Erythroblast (primary cell): Measurements from ENCODE around the gene DRD4.

Experiments used
- DNase-seq, 2 experiments: peaks; one replicate each; lab custom pipeline; 2025; lab: John Stamatoyannopoulos, UW
- GATA1 ChIP-seq: IDR thresholded peaks from 2 replicates; pipeline ENCODE4 v1.6.1; 2011; ENCODE audit warnings: low read depth, mild to moderate bottlenecking, control low read depth, low read length, moderate library complexity
- POLR2A ChIP-seq: IDR thresholded peaks from 2 replicates; pipeline ENCODE4 v1.6.1; 2011; ENCODE audit warnings: mild to moderate bottlenecking, low read length

DRD4 gene

DNA sequence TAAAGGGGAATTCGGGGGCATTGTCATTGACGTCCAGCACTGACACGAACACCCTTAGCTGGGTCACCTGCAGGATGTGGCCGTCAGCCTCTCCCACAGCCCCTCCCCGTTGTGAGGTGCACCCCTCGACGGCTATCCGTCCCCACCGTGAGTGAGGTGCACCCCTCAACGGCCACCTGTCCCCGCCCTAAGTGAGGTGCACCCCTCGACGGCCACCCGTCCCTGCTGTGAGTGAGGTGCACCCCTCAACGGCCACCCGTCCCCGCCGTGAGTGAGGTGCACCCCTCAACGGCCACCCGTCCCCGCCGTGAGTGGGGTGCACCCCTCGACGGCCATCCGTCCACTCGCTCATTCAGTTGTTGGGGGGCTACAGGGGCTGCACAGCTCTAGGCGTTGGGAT, 15.2 kb upstream of the DRD4 start:
- DNase-seq, result no peak
- no peak for TF ChIP-seq POLR2A
- no peak for TF ChIP-seq GATA1

DNA sequence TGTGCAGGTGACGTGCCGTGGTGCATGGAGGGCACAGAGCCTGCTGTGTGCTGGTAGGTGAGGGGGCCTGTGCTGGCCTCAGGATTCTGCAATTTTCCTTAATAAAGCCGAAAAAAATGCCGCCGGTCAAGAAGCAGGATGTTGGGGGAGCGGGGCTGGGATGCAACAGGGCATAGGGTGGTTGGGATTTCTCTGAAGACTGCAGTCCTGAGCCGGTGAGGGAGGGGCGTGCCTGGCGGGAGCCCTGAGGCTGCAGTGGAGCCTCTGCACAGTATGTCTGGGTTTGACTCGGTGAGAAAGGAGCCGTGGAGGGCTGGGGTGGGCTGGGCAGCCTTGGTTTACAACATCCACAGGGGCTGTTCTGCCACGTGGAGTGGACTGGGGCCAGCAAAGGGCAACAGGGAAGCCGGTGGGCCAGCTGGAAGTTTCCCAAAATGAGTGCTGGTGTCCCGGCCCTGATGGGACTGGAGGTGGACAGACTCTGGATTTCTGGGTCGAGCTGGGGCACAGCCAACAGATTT, 13.7 kb upstream of the DRD4 start:
- DNase-seq, result no peak
- TF ChIP-seq POLR2A, result no peak

DNA sequence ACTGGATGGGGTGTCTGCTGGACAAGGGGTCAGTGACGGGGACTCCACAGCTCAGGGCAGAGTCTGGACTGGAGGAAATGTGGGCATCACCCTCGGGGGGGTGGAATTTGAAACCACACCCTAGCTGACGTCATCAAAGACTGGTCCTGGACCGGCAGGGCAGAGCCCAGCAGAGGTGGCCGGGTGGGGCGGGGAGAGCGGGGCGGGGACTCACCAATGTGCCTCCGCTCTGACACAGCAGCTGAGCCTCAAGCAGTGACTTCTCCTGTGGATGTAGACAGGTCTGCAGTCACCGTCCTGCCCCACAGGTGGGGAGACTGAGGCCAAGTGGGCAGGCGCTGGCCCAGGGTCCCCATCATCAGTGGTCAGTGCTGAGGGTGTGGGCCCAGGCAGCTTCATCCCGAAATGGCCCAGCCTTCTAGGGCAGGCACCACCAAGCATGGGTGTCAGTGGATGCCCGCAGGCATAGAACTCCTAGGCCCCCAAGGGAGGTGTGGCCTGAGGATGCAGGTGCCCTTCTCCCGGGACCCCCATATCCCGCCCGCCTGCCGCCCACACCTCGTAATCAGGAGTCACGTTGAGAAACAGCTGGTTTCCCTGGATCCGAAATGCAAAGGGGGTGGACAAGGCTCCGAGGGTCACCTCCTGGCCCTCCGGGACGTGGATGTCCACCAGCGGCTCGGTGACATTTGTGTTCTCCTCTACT, 12.9 kb upstream of the DRD4 start:
- DNase-seq, result peak; percentile 37 to 63
- TF ChIP-seq GATA1 (no peak), POLR2A (no peak)

DNA sequence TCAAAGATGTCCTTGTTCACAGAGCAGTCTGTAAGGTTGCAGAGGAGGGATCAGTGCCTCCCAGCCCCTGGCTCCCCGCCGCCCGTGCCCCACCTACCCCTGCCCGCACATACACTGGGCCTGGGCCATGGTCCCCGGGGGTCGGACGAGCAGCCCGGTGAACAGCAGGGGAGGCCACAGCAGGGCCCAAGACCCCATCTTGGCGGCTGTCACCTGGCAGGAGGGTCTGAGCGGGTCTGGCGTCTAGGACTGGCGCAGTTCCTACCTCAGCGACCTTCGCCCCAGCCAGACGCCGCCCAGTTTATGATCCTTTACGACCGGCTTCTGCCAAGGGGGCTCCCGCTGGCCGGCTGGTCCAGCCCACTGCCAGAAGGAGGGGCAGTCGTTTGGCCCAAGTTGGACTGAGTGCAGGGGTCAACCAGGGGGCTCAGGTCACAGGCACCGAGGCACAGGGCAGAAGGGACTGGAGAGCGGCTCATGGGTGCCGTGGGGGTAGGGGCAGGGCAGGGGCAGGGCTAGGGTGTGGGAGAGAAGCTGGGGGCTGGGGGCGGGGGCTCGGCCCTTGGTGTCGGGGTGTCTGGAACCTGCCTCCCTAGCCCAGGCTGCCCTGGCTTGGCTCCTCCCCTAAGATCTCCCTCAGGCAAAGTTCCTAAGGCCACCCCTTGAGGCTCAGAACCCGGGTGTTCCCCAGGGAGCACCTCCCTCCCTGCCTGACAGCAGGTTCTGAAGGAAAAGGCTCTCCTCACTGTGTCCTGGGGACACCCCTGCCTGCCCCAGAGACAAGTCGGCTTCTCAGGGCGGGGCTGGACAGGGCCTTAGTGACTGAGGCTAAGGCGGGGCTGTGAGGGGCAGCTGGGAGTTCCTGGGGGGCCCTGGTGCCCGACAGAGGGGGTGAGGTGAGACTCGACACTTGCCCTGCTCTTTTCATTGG, 12.1 kb upstream of the DRD4 start, which contains the start of gene CDHR5:
Gene CDHR5 (minus strand): TSS at position 251 of the 931 bp plus-strand sequence. CDS start 53 bp downstream, at position 198.
- DNase-seq, result peak in 1 of 2 experiments; percentile 22
- TF ChIP-seq POLR2A (no peak), GATA1 (no peak)

DNA sequence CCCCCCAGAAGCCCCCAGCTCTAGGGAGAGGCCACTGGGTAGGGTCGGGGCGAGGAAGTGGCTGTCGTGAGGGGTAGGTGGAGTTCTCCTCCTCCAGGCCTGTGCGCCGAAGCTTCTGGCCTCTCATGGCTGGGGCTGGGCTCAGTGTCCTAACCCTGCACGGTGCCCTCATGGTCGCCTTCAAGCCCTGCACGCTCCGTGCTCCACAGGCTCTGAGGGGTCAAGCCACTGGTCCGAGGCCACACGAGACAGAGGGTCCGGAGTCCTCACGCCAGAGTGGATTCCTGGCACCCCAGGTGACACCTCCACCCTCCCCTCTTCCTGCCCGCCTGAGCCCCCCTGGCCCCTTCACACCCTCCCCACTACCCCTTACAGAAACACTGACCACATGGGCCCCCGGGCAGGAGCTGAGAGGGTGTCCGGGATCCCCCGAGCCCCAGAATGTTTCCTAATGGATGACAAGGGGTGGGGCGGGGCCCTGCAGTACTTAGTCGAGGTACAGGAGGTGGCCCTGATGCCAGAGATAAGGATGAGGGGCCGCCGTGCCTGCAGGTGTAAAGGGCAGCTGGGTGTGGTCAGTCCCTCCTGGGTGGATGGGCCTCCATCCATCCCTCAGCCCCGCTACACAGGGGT, 11.3 kb upstream of the DRD4 start:
- DNase-seq, result no peak
- no peak for TF ChIP-seq GATA1
- no peak for TF ChIP-seq POLR2A

DNA sequence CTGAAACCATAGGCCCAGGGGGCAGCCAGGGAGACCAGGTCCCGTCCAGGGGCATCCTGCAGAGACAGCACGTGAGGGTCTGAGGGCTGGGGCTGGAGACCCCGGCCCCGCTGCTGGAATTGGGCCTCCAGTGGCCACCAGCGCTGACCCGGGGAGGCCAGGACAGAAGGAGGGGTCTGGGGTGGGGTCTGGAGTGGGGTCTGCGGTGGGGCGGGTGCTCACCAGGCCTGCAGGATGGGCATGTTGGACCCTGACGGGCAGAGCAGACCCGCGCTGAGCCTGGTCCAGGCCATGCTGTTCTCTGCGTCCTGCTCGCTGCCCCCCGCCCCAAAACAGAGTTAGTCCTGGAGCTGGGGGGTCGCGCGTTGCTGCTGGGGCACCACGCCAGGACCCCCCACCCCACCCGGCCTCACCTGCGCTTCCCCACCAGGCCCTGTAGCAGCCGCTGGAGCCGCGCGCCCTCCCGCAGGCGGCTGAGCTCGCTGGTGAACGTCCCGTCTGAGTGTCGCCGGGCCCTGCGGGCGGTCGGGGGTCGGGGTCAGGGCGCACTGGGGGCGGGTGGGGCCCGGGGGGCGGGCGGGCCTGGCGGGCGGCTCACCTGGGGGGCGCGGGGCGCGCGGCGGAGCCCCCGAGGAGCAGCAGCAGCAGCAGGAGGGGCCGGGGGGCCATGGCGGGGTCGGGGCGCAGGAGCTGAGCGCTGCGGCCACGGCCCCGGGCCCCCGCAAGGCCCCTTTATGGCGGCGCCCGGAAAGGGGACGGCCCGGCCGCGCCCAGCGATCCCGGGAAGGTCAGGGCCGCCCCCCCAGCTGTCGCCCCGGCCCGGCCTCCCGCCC, 10.4 kb upstream of the DRD4 start, which contains the start of gene SCT:
Gene SCT (minus strand): TSS at position 707 of the 833 bp plus-strand sequence. CDS start 38 bp downstream, at position 669.
- no peak for DNase-seq

DNA sequence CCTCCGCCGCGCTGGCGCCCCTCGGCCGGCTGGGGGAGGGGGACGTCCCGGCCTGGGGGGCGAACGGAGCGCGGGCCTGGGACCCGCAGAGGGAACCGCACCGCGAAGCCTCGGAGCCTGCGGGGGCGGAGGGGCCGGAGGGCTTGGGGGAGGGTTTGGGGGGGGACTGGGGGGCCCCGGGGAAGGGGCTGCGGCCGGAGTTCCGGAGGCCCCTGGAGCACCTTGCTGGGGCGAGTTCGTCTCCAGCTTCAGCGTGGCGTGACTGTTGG, 9.8 kb upstream of the DRD4 start:
- TF ChIP-seq GATA1 (no peak), POLR2A (no peak)
- no peak for DNase-seq

More for the DNA sequence above, 10.4 kb upstream of the DRD4 start, which contains the start of gene SCT:
- no peak for TF ChIP-seq GATA1
- TF ChIP-seq POLR2A, result no peak

DNA sequence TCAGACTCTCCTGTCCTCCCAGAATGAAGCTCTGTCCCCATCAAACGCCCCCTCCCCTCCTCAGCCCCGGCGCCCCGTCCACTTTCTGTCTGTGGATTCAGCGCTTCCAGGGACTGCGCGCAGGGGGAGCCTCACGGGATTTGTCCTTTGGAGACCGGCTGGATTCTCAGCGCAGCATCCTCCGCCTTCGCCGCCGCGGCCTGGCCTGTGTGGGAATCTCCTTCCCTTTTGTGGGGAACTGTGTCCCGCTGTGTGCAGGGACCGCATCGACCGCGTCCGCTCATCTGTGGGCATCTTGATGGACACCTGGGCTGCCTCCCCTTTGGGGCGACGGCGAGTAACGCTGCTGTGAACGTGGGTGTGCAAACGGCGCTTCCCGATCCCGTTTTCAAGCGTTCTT, 9.0 kb upstream of the DRD4 start:
- TF ChIP-seq GATA1 (no peak), POLR2A (no peak)
- DNase-seq, result no peak

DNA sequence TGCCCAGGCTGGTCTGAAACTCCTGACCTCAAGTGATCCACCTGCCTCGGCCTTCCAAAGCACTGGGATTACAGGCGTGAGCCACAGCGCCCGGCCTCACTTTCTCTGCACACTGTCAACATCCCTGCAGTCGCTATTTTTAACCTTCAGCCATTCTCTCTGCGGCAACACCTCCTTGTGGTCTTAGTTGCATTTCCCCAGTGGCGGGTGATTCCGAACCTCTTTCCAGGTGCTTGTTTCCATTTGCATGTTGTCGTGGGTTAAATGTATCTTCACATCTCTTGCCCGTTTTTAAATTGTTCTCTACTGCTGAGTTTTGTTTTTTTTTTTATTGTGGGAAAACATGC, 7.9 kb upstream of the DRD4 start:
- no peak for DNase-seq
- TF ChIP-seq POLR2A (no peak), GATA1 (no peak)

DNA sequence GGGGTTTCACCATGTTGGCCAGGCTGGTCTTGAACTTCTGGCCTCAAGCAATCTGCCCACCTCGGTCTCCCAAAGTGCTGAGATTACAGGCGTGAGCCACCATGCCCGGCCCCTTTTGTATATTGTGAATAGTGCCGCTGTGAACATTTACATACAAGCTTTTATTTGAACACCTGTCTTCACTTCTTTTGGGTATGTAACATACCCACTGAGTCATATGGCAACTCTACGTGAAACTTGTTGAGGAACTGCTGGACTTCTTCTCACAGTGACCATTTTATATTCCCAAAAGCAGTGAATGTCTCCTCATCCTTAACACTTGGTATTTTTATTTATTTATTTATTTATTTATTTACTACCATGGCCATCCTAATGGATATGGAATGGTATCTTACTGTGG, 6.2 kb upstream of the DRD4 start:
- TF ChIP-seq GATA1 (no peak), POLR2A (no peak)
- DNase-seq, result no peak

DNA sequence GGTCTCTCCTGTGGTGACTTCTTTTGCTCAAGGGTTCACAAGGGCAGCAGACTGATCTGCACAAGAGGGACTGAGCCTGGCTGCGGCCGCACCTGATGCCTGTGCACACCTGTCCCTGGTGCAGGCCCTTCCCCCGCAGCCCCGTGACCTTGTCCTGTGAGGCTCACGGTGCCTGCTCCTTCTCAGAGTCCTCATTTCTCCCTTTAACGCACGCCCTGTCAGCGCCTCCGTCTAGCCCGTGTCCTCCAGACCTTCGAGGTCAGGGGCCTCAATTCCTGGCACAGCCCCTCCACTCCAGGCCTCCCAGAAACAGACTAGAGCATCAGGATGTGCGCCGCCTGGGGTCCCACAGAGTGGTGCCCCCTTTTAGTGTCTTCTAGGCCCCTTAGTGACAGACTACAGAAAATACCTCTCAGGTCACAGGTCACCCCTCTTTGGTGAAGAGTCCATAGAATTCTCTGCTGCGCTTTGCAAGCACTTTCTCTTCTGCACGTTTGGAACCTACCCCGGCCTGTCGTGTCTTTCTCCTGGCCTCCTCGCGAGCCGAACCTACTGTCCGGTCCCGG, 1.0 kb upstream of the DRD4 start:
- TF ChIP-seq GATA1, result no peak
- no peak for TF ChIP-seq POLR2A
- no peak for DNase-seq

DNA sequence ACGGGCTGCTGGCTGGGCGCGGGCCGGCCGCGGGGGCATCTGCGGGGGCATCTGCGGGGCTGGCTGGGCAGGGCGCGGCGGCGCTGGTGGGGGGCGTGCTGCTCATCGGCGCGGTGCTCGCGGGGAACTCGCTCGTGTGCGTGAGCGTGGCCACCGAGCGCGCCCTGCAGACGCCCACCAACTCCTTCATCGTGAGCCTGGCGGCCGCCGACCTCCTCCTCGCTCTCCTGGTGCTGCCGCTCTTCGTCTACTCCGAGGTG, 194 bp downstream of the DRD4 start:
- no peak for TF ChIP-seq GATA1
- TF ChIP-seq POLR2A, result no peak
- no peak for DNase-seq
